Nucleus accumbens (tissue), 56 donors: ENCODE measurements around the gene CRCP.
A peak's percentile ranks its signal among the peaks of the same experiment; 100 is the strongest.
"Not testable (repeated sequence)": the region's sequence is repeated elsewhere in the genome, so short reads cannot be mapped to it uniquely, and the experiment has no call there.

Source experiments
- DNase-seq, 56 donors: peaks; one replicate each; lab custom pipeline; 2025; lab: John Stamatoyannopoulos, UW

Gene CRCP

GRCh38 chr7:66103994-66104393, 10.7 kb upstream of the CRCP start:
- not testable (repeated sequence) for DNase-seq

DNA sequence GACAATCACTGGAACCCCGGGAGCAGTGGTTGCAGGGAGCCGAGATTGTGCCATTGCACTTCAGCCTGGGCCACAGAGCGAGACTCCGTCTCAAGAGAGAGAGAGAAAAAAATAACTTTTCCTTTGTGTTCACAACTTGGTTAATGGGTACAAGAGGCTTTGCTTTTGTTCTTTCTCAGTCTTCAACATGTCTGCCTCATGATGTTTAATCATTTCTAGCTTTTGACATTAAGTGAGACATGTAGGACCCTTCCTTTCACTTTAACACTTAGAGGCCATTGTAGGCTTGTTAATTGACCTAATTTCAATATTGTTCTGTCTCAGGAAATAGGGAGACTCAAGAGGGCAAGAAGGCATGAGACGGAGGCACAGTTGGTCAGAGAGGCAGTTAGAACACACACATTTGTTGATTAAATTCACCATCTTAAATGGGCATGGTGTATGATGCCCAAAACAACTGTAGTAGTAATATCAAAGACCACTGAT, 9.3 kb upstream of the CRCP start:
- DNase-seq = no peak

DNA sequence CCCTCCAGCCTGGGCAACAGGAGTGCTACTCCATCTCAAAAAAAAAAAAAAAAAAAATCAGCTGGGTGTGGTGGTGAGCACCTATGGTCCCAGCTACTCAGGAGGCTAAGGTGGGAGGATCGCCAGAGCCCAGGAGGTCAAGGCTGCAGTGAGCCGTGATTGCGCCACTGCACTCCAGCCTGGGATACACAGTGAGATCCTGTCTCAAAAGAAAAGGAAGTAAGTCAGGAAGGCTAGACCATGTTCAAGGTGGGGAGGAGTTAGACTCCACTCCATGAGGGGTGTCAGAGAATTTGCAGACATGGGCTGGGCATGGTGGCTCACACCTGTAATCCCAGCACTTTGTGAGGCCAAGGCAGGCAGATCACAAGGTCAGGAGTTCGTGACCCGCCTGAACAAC, 6.2 kb upstream of the CRCP start:
- DNase-seq = not testable (repeated sequence)

DNA sequence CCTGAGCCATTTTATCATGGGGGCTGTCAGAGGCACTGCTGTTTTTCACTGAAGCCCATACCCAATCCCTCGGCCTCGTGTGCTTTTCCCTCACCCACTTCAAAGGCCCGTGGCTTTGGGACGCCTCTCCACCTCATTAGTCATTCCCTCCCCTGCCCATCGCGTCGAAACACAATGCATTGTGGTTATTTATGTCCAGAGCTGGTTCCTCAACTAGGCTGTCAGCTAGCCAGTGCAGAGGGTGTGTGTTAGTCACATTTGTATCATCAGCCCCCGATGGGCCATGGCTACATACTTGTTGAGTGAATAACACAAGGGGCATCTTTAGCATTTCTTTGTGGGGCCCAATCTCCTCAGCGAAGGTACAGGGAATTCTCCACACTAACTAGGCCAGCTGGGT, 3.8 kb upstream of the CRCP start:
- DNase-seq = no peak

- DNase-seq = not testable (repeated sequence)
These were observed 2.2 kb downstream of the CRCP start for GRCh38 chr7:66116680-66117420.

GRCh38 chr7:66118603-66119002, 4.0 kb downstream of the CRCP start:
- DNase-seq = no peak

- DNase-seq = no peak
These were observed 4.7 kb downstream of the CRCP start for GRCh38 chr7:66119245-66119850.

GRCh38 chr7:66123175-66123528, 8.5 kb downstream of the CRCP start:
- DNase-seq = no peak

- not testable (repeated sequence) for DNase-seq
These were observed 9.9 kb downstream of the CRCP start for GRCh38 chr7:66124569-66124861.

DNA sequence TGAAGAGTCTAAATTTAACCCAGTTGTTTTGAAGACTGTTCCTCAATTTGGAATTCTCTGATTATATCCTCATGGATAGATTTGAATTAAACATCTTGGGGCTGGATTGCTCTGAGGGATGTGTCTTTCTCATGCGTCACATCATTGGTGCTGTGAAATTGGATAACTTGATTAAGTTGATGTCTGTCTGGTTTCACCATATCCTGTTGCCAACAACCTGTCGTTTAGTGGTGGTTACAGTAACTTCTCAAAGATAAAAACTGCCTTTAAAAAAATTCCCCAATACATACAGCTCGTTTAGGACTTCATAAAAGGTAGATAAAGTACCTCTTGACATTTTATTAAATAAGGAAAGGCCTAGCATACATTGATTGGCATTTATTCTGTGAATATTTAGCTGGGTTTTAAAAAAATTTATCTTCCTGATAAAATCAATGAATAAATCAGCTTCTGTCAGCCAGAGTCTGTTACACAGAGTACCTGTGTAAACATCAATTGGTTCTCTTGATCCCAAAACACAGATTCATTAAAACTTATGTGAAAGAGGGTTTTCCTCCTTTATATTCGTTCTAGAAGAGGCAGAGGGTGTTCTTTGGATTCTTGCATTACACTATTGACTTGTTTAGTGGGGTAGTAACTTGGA, 10.5 kb downstream of the CRCP start:
- no peak for DNase-seq

GRCh38 chr7:66125781-66126352, 11.2 kb downstream of the CRCP start:
- not testable (repeated sequence) for DNase-seq

GRCh38 chr7:66127172-66127571, 12.5 kb downstream of the CRCP start:
- not testable (repeated sequence) for DNase-seq

DNA sequence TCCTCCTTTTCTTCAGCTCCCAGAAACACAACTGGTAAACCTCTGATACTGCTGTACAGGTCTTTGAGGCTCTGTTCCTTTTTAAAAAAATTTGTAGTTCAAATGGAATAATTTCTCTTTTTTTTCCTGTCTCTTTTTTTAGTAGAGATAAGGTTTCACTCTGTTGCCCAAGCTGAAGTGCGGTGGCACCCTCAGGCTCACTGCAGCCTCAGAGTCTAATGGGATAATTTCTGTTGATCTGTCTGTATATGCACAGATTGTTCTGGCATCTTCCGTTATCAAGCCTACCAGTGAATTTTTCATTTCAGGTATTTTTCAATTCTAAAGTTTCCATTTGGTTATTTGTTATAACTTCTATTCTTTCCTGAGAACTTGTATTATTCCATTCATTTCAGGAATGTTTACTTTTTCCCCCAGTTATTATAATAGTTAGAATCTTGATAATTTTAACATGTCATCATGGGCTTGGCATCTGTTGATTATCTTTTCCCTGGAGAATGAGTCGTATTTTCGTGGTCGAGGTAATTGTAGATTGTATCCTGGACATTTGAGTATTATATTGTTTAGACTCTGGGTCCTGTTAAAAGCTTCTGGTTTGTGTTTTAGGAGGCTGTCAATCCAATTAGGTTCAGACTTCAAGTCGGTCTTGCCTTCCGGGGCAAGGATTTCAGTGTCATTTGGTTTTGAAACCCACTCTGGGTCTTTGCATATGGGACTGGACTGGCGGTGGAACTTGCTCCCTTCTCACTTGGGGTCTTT, 24.5 kb downstream of the CRCP start:
- DNase-seq = no peak

DNA sequence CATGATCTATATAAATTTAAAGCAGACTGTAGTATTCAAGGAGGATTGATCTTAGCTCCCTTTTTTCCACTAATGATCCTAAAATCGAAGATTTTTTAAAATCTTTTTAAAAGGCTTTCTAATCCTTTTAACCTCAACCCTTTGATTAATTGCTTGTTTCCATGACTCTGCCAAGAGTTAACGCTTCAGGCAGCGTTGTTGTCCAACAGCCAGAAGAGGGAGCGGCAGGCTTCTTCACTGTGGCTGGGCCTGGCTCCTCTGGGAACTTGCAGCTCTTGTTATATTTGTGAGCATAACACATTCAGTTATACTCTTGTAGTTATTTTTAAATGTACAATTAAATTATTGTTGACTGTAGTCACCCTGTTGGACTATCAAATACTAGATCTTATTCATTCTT, 26.3 kb downstream of the CRCP start:
- peak in 44 of 56 donors; percentile 2 to 75 (median 18) for DNase-seq

- DNase-seq = no peak
These were observed 27.7 kb downstream of the CRCP start for GRCh38 chr7:66142334-66142733.

- no peak for DNase-seq
These were observed 28.3 kb downstream of the CRCP start for GRCh38 chr7:66142996-66143395.

GRCh38 chr7:66143876-66144332, 29.3 kb downstream of the CRCP start:
- DNase-seq = no peak

- no peak for DNase-seq
These were observed 30.9 kb downstream of the CRCP start for GRCh38 chr7:66145400-66146104.

DNA sequence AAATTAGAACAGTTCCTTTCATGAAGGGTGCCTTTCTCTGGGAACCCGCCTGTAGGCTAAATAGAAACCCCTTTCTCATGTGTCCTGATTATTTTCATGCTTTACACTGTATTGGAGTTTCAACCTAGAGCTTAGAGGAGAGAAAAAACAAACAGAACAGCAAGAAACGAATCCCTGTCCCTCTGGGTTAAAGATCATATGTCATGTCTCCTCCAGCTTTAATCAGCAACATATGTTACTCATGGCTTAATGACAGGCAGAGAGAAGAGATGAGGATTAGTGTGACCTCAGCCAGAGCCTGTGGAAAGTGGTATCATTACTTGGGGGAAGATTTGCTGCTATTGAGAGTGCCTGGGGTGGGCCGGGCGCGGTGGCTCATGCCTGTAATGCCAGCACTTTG, 32.1 kb downstream of the CRCP start:
- DNase-seq = no peak

GRCh38 chr7:66147657-66148056, 33.0 kb downstream of the CRCP start:
- DNase-seq = not testable (repeated sequence)
